Peyer's patch (tissue), 4 donors: ENCODE measurements around the gene PPP6R3. TPM values are rescaled to one million over a fixed set of nuclear protein-coding genes. Genes with fewer than 3 reads are reported as not detected.

ENCODE experiments used
- DNase-seq, 3 donors: peaks; one replicate each; pipeline ENCODE4 v3.0.0-alpha.2; 2017 to 2019
- H3K27ac ChIP-seq, 4 donors: fragments of 200-600 bp; sonication (generic); one replicate each; pipeline ENCODE4 v1.5.1; 2016 to 2019
- H3K27me3 ChIP-seq, 2 donors: fragments of 200-600 bp; sonication (generic); one replicate each; pipeline ENCODE4 v1.5.1; 2019
- H3K36me3 ChIP-seq, 3 donors: fragments of 200-600 bp; sonication (generic); one replicate each; pipeline ENCODE4 v1.5.1; 2016 to 2019
- H3K4me1 ChIP-seq, 4 donors: fragments of 200-600 bp; sonication (generic); one replicate each; pipeline ENCODE4 v1.5.1; 2016 to 2019
- H3K4me3 ChIP-seq, 4 donors: fragments of 200-600 bp; sonication (generic); 1 replicate in 3 of 4; 2 replicates in 1 of 4; pipeline ENCODE4 v1.5.1; 2016 to 2019; ENCODE audit warnings: mild to moderate bottlenecking in 1 of 4
- H3K9me3 ChIP-seq, 4 donors: fragments of 200-600 bp; sonication (generic); one replicate each; pipeline ENCODE4 v1.5.1; 2016 to 2019; ENCODE audit warnings: mild to moderate bottlenecking in 1 of 4
- CTCF ChIP-seq, 6 experiments: fragments of 450-650 bp in 4 of 6; fragments of 200-600 bp in 2 of 6; sonication (generic) in 1 of 6; IDR thresholded peaks; one replicate each; pipeline ENCODE4 v1.5.1; 2017 to 2019; ENCODE audit warnings: antibody characterized with exemption in 6 of 6, mild to moderate bottlenecking in 3 of 6, moderate library complexity in 1 of 6
- POLR2A ChIP-seq, 2 donors: fragments of 450-650 bp; IDR thresholded peaks; one replicate each; pipeline ENCODE4 v1.5.1; 2017; ENCODE audit warnings: antibody characterized with exemption in 2 of 2, mild to moderate bottlenecking in 2 of 2, moderate library complexity in 2 of 2
- total RNA-seq, 4 donors: library from RNA; depleted of rRNA; stranded (reverse); fragments of >200 nt; gene quantifications; one replicate each; pipeline ENCODE4 v1.1.0, GENCODE V29; 2016

Gene PPP6R3
- total RNA-seq, 4 donors from 2014 or later, result 130 to 282 (median 156) TPM

GRCh38 chr11:68550485-68550817, 89.9 kb downstream of the PPP6R3 start:
- Histone ChIP-seq H3K9me3 (no peaks in the 10 kb centered on the region), H3K27me3 (no peaks in the 10 kb centered on the region), H3K4me3 (no peak overlapping the region), H3K27ac (no peak overlapping the region), H3K36me3 (peaks cover 0 to 84% (median 0%) of the 10 kb centered on the region in 3 donors), H3K4me1 (peaks cover 0 to 13% (median 0%) of the 10 kb centered on the region in 4 donors)
- DNase-seq, result no peak
- TF ChIP-seq POLR2A (IDR thresholded peaks at IDR 0.05) (no peak), CTCF (IDR thresholded peaks at IDR 0.05) (no peak)

GRCh38 chr11:68551223-68551622, 90.7 kb downstream of the PPP6R3 start:
- H3K27me3 ChIP-seq, result no peaks in the 10 kb centered on the region
- no peak overlapping the region for H3K4me3 ChIP-seq
- no peak overlapping the region for H3K27ac ChIP-seq
- no peak for DNase-seq
- H3K4me1 ChIP-seq, result peaks cover 0 to 13% (median 0%) of the 10 kb centered on the region in 4 donors
- no peaks in the 10 kb centered on the region for H3K9me3 ChIP-seq
- peaks cover 0 to 83% (median 0%) of the 10 kb centered on the region in 3 donors for H3K36me3 ChIP-seq
- no peak for TF ChIP-seq CTCF (IDR thresholded peaks at IDR 0.05)
- TF ChIP-seq POLR2A (IDR thresholded peaks at IDR 0.05), result no peak

- no peak overlapping the region for H3K27ac ChIP-seq
- H3K4me3 ChIP-seq, result no peak overlapping the region
- peaks cover 0 to 13% (median 0%) of the 10 kb centered on the region in 4 donors for H3K4me1 ChIP-seq
- no peak for TF ChIP-seq POLR2A (IDR thresholded peaks at IDR 0.05)
- no peak for TF ChIP-seq CTCF (IDR thresholded peaks at IDR 0.05)
- H3K27me3 ChIP-seq, result no peaks in the 10 kb centered on the region
- no peaks in the 10 kb centered on the region for H3K9me3 ChIP-seq
- H3K36me3 ChIP-seq, result peaks cover 0 to 79% (median 0%) of the 10 kb centered on the region in 3 donors
- no peak for DNase-seq
Measured at GRCh38 chr11:68551777-68552176, 91.2 kb downstream of the PPP6R3 start.

GRCh38 chr11:68552542-68552941, 92.0 kb downstream of the PPP6R3 start:
- TF ChIP-seq POLR2A (IDR thresholded peaks at IDR 0.05), result no peak
- no peak for TF ChIP-seq CTCF (IDR thresholded peaks at IDR 0.05)
- H3K27me3 ChIP-seq, result no peaks in the 10 kb centered on the region
- H3K4me1 ChIP-seq, result peaks cover 0 to 13% (median 0%) of the 10 kb centered on the region in 4 donors
- H3K9me3 ChIP-seq, result no peaks in the 10 kb centered on the region
- H3K27ac ChIP-seq, result no peak overlapping the region
- DNase-seq, result no peak
- peaks cover 0 to 79% (median 0%) of the 10 kb centered on the region in 3 donors for H3K36me3 ChIP-seq
- H3K4me3 ChIP-seq, result no peak overlapping the region

- Histone ChIP-seq H3K9me3 (no peaks in the 10 kb centered on the region), H3K27me3 (no peaks in the 10 kb centered on the region), H3K27ac (no peak overlapping the region), H3K4me3 (no peak overlapping the region), H3K4me1 (no peaks in the 10 kb centered on the region), H3K36me3 (peaks cover 0 to 73% (median 0%) of the 10 kb centered on the region in 3 donors)
- DNase-seq, result no peak
- TF ChIP-seq CTCF (IDR thresholded peaks at IDR 0.05), result no peak
- TF ChIP-seq POLR2A (IDR thresholded peaks at IDR 0.05), result no peak
Measured at GRCh38 chr11:68560216-68560615, 99.7 kb downstream of the PPP6R3 start.

GRCh38 chr11:68563454-68563853, 102.9 kb downstream of the PPP6R3 start:
- Histone ChIP-seq H3K9me3 (no peaks in the 10 kb centered on the region), H3K36me3 (peaks cover 0 to 77% (median 0%) of the 10 kb centered on the region in 3 donors), H3K27me3 (no peaks in the 10 kb centered on the region), H3K4me1 (no peaks in the 10 kb centered on the region), H3K4me3 (no peak overlapping the region), H3K27ac (no peak overlapping the region)
- TF ChIP-seq POLR2A (IDR thresholded peaks at IDR 0.05) (no peak), CTCF (IDR thresholded peaks at IDR 0.05) (no peak)
- no peak for DNase-seq
